Measurements from ENCODE around the gene DNAJB4.
"Not testable (repeated sequence)": the region's sequence is repeated elsewhere in the genome, so short reads cannot be mapped to it uniquely, and the experiment has no call there.

Gene DNAJB4

DNA sequence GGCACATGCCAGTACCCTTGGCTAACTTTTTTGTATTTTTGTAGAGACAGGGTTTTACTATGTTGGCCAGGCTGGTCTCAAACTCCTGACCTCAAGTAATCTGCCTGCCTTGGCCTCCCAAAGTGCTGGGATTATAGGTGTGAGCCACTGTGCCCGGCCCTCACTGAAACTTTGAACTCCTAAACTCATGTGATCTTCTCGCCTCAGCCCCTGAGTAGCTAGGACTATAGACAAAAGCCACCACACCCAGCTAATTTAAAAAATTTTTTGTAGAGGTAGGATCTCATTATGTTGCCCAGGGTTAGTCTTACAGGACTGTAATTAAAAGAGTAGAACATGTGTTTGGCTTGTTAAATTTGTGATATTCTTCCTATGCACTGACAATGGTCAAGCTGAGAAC is 60.1 kb downstream of the DNAJB4 start:
- not testable (repeated sequence) for DNase-seq (ENCODE audit: low read depth, low spot score)
